Measurements from ENCODE around the gene STX5. TPM values are rescaled to one million over a fixed set of nuclear protein-coding genes. Genes with fewer than 3 reads are reported as not detected.

STX5 gene
- total and polyA plus RNA-seq, 4 donors, result 19.8 to 47.6 (median 37.7) TPM

GRCh38 chr11:62788991-62789390, 42.9 kb downstream of the STX5 start:
- no peaks in the 10 kb centered on the region for H3K27me3 ChIP-seq (ENCODE audit: control insufficient read depth in 3 of 3, insufficient read depth in 3 of 3, low read length in 2 of 3)
- peak overlapping the region in 1 of 2 donors; percentile 45 for H3K27ac ChIP-seq (ENCODE audit: low read depth in 1 of 2, low read length in 1 of 2)
- TF ChIP-seq CTCF (IDR thresholded peaks at IDR 0.05; ENCODE audit: control extremely low read depth, extremely low read depth), result no peak
- H3K9me3 ChIP-seq (ENCODE audit: control insufficient read depth in 4 of 4, insufficient read depth in 3 of 4, low read length in 3 of 4), result no peaks in the 10 kb centered on the region
- no peak overlapping the region for H3K9ac ChIP-seq (ENCODE audit: insufficient read depth in 1 of 2, low read length in 2 of 2)
- ATAC-seq (ENCODE audit: insufficient read depth, low FRiP score) (no peak), DNase-seq (no peak)
- H3K4me3 ChIP-seq, result no peak overlapping the region
- WGBS, 2 donors, result 77 to 84% methylated on average over 5 of the region's 5 CpGs
- H3K36me3 ChIP-seq (ENCODE audit: control insufficient read depth in 4 of 4, insufficient read depth in 4 of 4, low read length in 4 of 4), result peaks cover 2 to 22% (median 20%) of the 10 kb centered on the region in 4 donors
- peaks cover 3 to 27% (median 12%) of the 10 kb centered on the region in 5 donors for H3K4me1 ChIP-seq (ENCODE audit: control insufficient read depth in 5 of 5, insufficient read depth in 5 of 5, low read length in 5 of 5)

GRCh38 chr11:62787005-62787759, 44.7 kb downstream of the STX5 start, which contains the start of gene TMEM179B:
Gene TMEM179B, plus strand, starts transcription at chr11:62787402. Its CDS starts 30 bp downstream, at chr11:62787432.
- Histone ChIP-seq H3K27me3 (ENCODE audit: control insufficient read depth in 3 of 3, insufficient read depth in 3 of 3, low read length in 2 of 3) (no peaks in the 10 kb centered on the region), H3K36me3 (ENCODE audit: control insufficient read depth in 4 of 4, insufficient read depth in 4 of 4, low read length in 4 of 4) (peaks cover 0 to 22% (median 22%) of the 10 kb centered on the region in 4 donors), H3K27ac (ENCODE audit: low read depth in 1 of 2, low read length in 1 of 2) (peak within 1 kb of the TSS; percentile 93 to 98), H3K4me3 (peak within 1 kb of the TSS; percentile 53), H3K9ac (ENCODE audit: insufficient read depth in 1 of 2, low read length in 2 of 2) (peak within 1 kb of the TSS; percentile 42 to 69), H3K9me3 (ENCODE audit: control insufficient read depth in 4 of 4, insufficient read depth in 3 of 4, low read length in 3 of 4) (peaks cover 0 to 2% (median 0%) of the 10 kb centered on the region in 4 donors), H3K4me1 (ENCODE audit: control insufficient read depth in 5 of 5, insufficient read depth in 5 of 5, low read length in 5 of 5) (peaks cover 3 to 21% (median 8%) of the 10 kb centered on the region in 5 donors)
- peak; percentile 52 for TF ChIP-seq CTCF (IDR thresholded peaks at IDR 0.05; ENCODE audit: control extremely low read depth, extremely low read depth)
- peak; percentile 86 for ATAC-seq (ENCODE audit: insufficient read depth, low FRiP score)
- DNase-seq, result peak; percentile 98 to 99 (median 99)
- 0% methylated on average over 79 to 88 of the region's 88 CpGs for WGBS, 2 donors

- WGBS, 2 donors, result 1 to 2% methylated on average over 45 to 51 of the region's 51 CpGs
- peak; percentile 81 for ATAC-seq (ENCODE audit: insufficient read depth, low FRiP score)
- TF ChIP-seq CTCF (IDR thresholded peaks at IDR 0.05; ENCODE audit: control extremely low read depth, extremely low read depth), result peak; percentile 96
- H3K36me3 ChIP-seq (ENCODE audit: control insufficient read depth in 4 of 4, insufficient read depth in 4 of 4, low read length in 4 of 4), result peaks cover 0 to 27% (median 23%) of the 10 kb centered on the region in 4 donors
- H3K27ac ChIP-seq (ENCODE audit: low read depth in 1 of 2, low read length in 1 of 2), result peak overlapping the region; percentile 93 to 98
- DNase-seq, result peak; percentile 90 to 92 (median 91)
- peaks cover 3 to 18% (median 7%) of the 10 kb centered on the region in 5 donors for H3K4me1 ChIP-seq (ENCODE audit: control insufficient read depth in 5 of 5, insufficient read depth in 5 of 5, low read length in 5 of 5)
- no peaks in the 10 kb centered on the region for H3K27me3 ChIP-seq (ENCODE audit: control insufficient read depth in 3 of 3, insufficient read depth in 3 of 3, low read length in 2 of 3)
- peak overlapping the region; percentile 53 for H3K4me3 ChIP-seq
- peaks cover 0 to 2% (median 0%) of the 10 kb centered on the region in 4 donors for H3K9me3 ChIP-seq (ENCODE audit: control insufficient read depth in 4 of 4, insufficient read depth in 3 of 4, low read length in 3 of 4)
- H3K9ac ChIP-seq (ENCODE audit: insufficient read depth in 1 of 2, low read length in 2 of 2), result peak overlapping the region in 1 of 2 donors; percentile 68
Measured at GRCh38 chr11:62786318-62787004, 45.4 kb downstream of the STX5 start.
